Epithelial cell of esophagus (primary cell): ENCODE data around the gene MEAF6.

Source experiments
- DNase-seq: peaks from one replicate; pipeline ENCODE4 v3.0.0; 2010; ENCODE audit warnings: low read depth
- H3K4me3 ChIP-seq: 2 replicates; pipeline ENCODE4 v1.5.1; 2011; ENCODE audit warnings: mild to moderate bottlenecking, low read length, control low read depth
- CTCF ChIP-seq: IDR thresholded peaks from 2 replicates; pipeline ENCODE4 v1.5.1; 2011; ENCODE audit warnings: low read depth, mild to moderate bottlenecking, low read length, control low read depth, inconsistent platforms; ENCODE audit not compliant: insufficient read depth; ENCODE audit errors: missing control alignments

The MEAF6 gene

GRCh38 chr1:37474697-37475379 is 39.7 kb downstream of the MEAF6 start:
- DNase-seq = no peak
- TF ChIP-seq CTCF = no peak
- peak overlapping the region; percentile 97 for H3K4me3 ChIP-seq

GRCh38 chr1:37474046-37474696 is 40.4 kb downstream of the MEAF6 start, which contains the start of gene ZC3H12A:
Gene ZC3H12A (plus strand): TSS chr1:37474580. CDS start chr1:37475497, 917 bp downstream.
- H3K4me3 ChIP-seq = peak within 1 kb of the TSS; percentile 97
- no peak for TF ChIP-seq CTCF
- peak; percentile 94 for DNase-seq

GRCh38 chr1:37473431-37474045 is 41.0 kb downstream of the MEAF6 start:
- DNase-seq = peak; percentile 43
- H3K4me3 ChIP-seq = peak overlapping the region; percentile 74
- TF ChIP-seq CTCF = peak; percentile 27

- H3K4me3 ChIP-seq = peak overlapping the region; percentile 74
- no peak for DNase-seq
- no peak for TF ChIP-seq CTCF
Measured at GRCh38 chr1:37472994-37473393, 41.6 kb downstream of the MEAF6 start.

- H3K4me3 ChIP-seq = no peak overlapping the region
- TF ChIP-seq CTCF = no peak
- no peak for DNase-seq
Measured at GRCh38 chr1:37472281-37472680, 42.3 kb downstream of the MEAF6 start.

- peak overlapping the region; percentile 11 for H3K4me3 ChIP-seq
- no peak for TF ChIP-seq CTCF
- DNase-seq = peak; percentile 88
Measured at GRCh38 chr1:37471345-37472231, 43.0 kb downstream of the MEAF6 start.
